Gastrocnemius medialis (tissue), 4 donors: ENCODE results near the gene TMEM92. TPM values are rescaled to one million over a fixed set of nuclear protein-coding genes. Genes with fewer than 3 reads are reported as not detected.

ENCODE experiments used
- ATAC-seq, 2 donors: fragments of 150-250 bp; one replicate each; pipeline ENCODE4 v1.9.1; 2016
- DNase-seq, 2 donors: peaks; one replicate each; pipeline ENCODE4 v3.0.0-alpha.2; 2019
- H3K27ac ChIP-seq, 4 donors: fragments of 200-600 bp; sonication (generic); 1 replicate in 1 of 4; 2 replicates in 3 of 4; pipeline ENCODE4 v1.5.1; 2016 to 2018; ENCODE audit warnings: mild to moderate bottlenecking in 2 of 4, moderate library complexity in 1 of 4
- H3K27me3 ChIP-seq, 3 donors: fragments of 200-600 bp; sonication (generic) in 2 of 3; 1 replicate in 1 of 3; 2 replicates in 2 of 3; pipeline versions ENCODE4 v1.5.1 to v1.6.0; 2016 to 2019; ENCODE audit warnings: mild to moderate bottlenecking in 1 of 3, moderate library complexity in 1 of 3
- H3K36me3 ChIP-seq, 2 donors: fragments of 200-600 bp; sonication (generic) in 1 of 2; one replicate each; pipeline ENCODE4 v1.5.1; 2017 to 2018
- H3K4me1 ChIP-seq, 2 donors: fragments of 200-600 bp; sonication (generic) in 1 of 2; one replicate each; pipeline ENCODE4 v1.5.1; 2016 to 2017; ENCODE audit warnings: mild to moderate bottlenecking in 2 of 2
- H3K4me3 ChIP-seq, 4 donors: fragments of 200-600 bp; sonication (generic) in 3 of 4; 1 replicate in 1 of 4; 2 replicates in 3 of 4; pipeline ENCODE4 v1.5.1; 2016 to 2019; ENCODE audit warnings: mild to moderate bottlenecking in 2 of 4
- H3K9me3 ChIP-seq, 3 donors: fragments of 200-600 bp; sonication (generic) in 2 of 3; 1 replicate in 1 of 3; 2 replicates in 2 of 3; pipeline ENCODE4 v1.5.1; 2016 to 2019
- POLR2A ChIP-seq, 2 donors: fragments of 450-650 bp; IDR thresholded peaks; one replicate each; pipeline ENCODE4 v1.6.1; 2017; ENCODE audit warnings: antibody characterized with exemption in 2 of 2, mild to moderate bottlenecking in 2 of 2, moderate library complexity in 2 of 2
- in situ Hi-C, 4 donors: fragments of 200-750 bp; cut with MboI; loops; one replicate each; pipeline versions ENCODE4 v1.15.0 to v1.8.0; 2017; ENCODE audit warnings: low sequenced_read_pairs in 4 of 4
- intact Hi-C: fragments of 100-400 bp; cut with DNase I; formaldehyde crosslinking; loops from one replicate; pipeline ENCODE4 v1.15.1; 2023; ENCODE audit warnings: low total_unique reads
- total RNA-seq, 4 donors: library from RNA; depleted of rRNA; stranded (reverse); fragments of >200 nt; gene quantifications; one replicate each; pipeline versions ENCODE4 v1.1.0 to v1.2.3, GENCODE V29; 2016
- TF ChIP-seq, protein P1 (sequence below), 5 experiments: fragments of 450-650 bp in 3 of 5; fragments of 200-600 bp in 2 of 5; sonication (generic) in 2 of 5; IDR thresholded peaks in 4 of 5; conservative IDR thresholded peaks in 1 of 5; 1 replicate in 4 of 5; 2 replicates in 1 of 5; pipeline ENCODE4 v1.5.1; 2016 to 2019; ENCODE audit warnings: antibody characterized with exemption in 5 of 5, mild to moderate bottlenecking in 3 of 5, moderate library complexity in 3 of 5

TMEM92 gene
- total RNA-seq, 4 donors from 2014 or later: not detected

DNA sequence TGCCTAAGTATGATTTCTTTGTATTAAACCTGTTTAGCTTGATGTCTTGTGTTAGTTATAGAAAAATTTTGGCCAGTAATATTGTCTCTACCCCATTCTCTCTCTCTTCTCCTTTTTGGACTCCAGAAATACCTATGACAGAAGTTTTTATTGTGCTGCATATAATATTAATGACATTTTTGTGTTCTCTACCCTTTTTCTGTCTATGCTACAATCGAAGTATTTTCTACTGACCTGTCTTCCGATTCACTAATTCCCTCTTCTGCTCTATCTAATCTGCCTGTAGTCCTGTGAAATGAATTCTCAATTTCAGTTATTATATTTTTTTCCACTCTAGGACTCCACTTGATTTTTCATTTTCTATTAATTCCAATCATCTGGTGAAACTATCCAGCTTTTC lies 26.0 kb upstream of the TMEM92 start:
- no peak for ATAC-seq

DNA sequence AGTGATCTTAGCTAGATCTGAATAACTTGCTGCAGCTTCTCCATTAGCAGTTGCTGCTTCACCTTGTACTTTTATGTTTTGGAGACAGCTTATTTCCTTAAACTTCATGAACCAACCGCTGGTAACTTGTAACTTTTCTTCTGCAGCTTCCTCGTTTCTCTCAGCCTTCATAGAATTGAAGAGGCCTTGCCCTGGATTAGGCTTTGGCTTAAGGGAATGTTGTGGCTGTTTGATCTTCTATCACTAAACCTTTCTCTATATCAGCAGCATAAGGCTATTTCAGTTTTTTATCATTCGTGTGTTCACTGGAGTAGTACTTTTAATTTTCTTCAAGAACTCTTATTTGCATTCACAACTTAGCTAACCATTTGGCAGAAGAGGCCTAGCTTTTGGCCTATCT lies 21.5 kb upstream of the TMEM92 start:
- TF ChIP-seq POLR2A (IDR thresholded peaks at IDR 0.05): no peak
- TF ChIP-seq, protein P1, sequence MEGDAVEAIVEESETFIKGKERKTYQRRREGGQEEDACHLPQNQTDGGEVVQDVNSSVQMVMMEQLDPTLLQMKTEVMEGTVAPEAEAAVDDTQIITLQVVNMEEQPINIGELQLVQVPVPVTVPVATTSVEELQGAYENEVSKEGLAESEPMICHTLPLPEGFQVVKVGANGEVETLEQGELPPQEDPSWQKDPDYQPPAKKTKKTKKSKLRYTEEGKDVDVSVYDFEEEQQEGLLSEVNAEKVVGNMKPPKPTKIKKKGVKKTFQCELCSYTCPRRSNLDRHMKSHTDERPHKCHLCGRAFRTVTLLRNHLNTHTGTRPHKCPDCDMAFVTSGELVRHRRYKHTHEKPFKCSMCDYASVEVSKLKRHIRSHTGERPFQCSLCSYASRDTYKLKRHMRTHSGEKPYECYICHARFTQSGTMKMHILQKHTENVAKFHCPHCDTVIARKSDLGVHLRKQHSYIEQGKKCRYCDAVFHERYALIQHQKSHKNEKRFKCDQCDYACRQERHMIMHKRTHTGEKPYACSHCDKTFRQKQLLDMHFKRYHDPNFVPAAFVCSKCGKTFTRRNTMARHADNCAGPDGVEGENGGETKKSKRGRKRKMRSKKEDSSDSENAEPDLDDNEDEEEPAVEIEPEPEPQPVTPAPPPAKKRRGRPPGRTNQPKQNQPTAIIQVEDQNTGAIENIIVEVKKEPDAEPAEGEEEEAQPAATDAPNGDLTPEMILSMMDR (IDR thresholded peaks at IDR 0.05 in 4 of 5, conservative IDR thresholded peaks at IDR 0.05 in 1 of 5): no peak
- Histone ChIP-seq H3K4me3 (no peak overlapping the region), H3K36me3 (no peaks in the 10 kb centered on the region), H3K9me3 (no peaks in the 10 kb centered on the region), H3K4me1 (no peaks in the 10 kb centered on the region), H3K27ac (no peak overlapping the region), H3K27me3 (peaks cover 0 to 7% (median 0%) of the 10 kb centered on the region in 3 donors)
- no peak for ATAC-seq
- in situ Hi-C loops: no loop called here
- DNase-seq: no peak
- intact Hi-C loops: no loop called here

More for the DNA sequence above, 26.0 kb upstream of the TMEM92 start:
- no peak for DNase-seq
- in situ Hi-C loops: no loop called here
- intact Hi-C loops: no loop called here
- Histone ChIP-seq H3K9me3 (no peaks in the 10 kb centered on the region), H3K4me1 (no peaks in the 10 kb centered on the region), H3K27ac (no peak overlapping the region), H3K4me3 (no peak overlapping the region), H3K36me3 (no peaks in the 10 kb centered on the region), H3K27me3 (peaks cover 0 to 12% (median 0%) of the 10 kb centered on the region in 3 donors)
- TF ChIP-seq, protein P1 (IDR thresholded peaks at IDR 0.05 in 4 of 5, conservative IDR thresholded peaks at IDR 0.05 in 1 of 5): no peak
- no peak for TF ChIP-seq POLR2A (IDR thresholded peaks at IDR 0.05)

DNA sequence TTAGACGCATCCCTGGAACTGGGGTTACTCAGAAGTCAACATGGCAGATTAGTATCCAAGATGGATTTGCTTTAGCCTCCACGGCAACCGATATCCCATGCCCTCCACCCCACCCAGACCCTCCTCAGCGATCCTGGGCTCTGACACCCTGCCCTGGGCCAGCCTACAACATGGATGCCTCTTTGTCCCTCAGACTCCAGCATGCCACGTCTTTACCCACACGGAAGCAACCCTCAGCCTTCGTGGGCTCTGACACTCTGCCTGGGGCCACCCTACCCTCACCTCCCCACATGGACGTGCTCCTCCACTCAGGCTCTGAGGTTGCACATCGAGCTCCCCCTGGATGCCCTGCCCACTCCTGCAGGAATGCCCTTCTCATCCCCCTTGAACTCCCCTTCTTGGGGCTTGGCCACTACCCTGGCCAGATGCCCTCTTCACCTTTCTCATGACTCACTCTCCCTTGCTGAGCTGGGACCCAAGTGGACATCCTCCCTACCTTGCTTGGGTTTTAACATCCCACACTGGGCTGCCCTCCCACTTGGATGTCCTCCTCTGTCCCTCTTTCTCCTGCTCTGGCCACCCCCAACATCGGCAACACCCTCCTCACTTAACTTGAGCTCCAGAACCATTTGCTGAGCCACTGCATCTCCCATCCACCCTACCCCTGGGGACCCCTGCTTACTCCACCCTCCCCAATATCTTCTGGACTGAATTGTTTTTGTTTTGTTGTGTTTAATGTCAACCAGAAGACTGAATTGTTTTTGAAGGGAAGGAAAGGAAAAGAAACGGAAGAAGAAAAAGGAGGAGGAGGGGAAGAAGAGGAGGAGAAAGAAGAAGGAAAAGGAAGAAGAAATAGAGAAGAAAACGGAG lies 18.3 kb upstream of the TMEM92 start:
- Histone ChIP-seq H3K4me3 (no peak overlapping the region), H3K36me3 (no peaks in the 10 kb centered on the region), H3K27me3 (no peaks in the 10 kb centered on the region), H3K4me1 (no peaks in the 10 kb centered on the region), H3K9me3 (no peaks in the 10 kb centered on the region), H3K27ac (no peak overlapping the region)
- DNase-seq: no peak
- TF ChIP-seq, protein P1 (IDR thresholded peaks at IDR 0.05 in 4 of 5, conservative IDR thresholded peaks at IDR 0.05 in 1 of 5): no peak
- TF ChIP-seq POLR2A (IDR thresholded peaks at IDR 0.05): no peak
- intact Hi-C loops: no loop called here
- ATAC-seq: no peak
- in situ Hi-C loops: no loop called here

DNA sequence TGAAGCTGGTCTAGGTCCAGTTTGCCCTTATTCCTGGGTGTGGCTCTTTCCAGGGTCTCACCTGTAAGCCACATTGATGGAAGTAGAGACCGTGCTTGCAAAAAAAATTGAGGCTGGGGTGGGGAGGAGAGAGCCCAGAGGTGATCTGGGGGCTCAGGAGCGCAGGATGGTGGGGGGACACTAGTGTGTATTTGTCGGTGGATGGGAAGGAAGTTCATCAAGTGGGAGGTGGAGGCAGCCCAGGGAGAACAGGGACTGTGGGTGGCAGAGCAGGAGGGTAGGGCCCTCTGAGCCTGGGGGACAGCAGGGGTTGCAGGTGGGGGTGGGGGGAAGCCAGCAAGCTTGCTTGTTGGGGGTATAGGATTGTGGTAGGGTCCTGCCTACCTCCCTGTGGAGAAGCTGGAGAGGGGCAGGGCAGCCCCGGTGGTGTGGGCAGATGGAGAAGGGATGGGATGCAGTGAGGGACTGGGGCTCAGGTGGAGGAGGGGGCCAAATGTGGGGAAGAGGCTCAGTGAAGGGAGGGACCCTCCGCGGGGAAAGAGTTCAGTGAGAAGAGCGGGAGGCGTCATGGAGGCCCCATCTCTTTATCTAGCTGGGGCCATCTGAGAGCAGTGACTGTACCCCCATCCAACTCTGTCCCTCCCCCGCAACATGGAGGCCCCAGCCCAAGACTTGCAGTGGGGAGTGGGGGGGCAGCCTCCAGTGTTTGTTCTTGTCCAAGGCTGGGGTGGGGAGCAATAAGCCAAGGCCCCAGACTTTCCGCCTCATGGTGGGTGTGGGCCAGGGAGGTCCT lies 17.2 kb upstream of the TMEM92 start:
- Histone ChIP-seq H3K9me3 (no peaks in the 10 kb centered on the region), H3K36me3 (no peaks in the 10 kb centered on the region), H3K4me3 (no peak overlapping the region), H3K27me3 (no peaks in the 10 kb centered on the region), H3K27ac (no peak overlapping the region), H3K4me1 (no peaks in the 10 kb centered on the region)
- no peak for ATAC-seq
- in situ Hi-C loops: no loop called here
- no peak for DNase-seq
- intact Hi-C loops: no loop called here
- TF ChIP-seq, protein P1 (IDR thresholded peaks at IDR 0.05 in 4 of 5, conservative IDR thresholded peaks at IDR 0.05 in 1 of 5): no peak
- no peak for TF ChIP-seq POLR2A (IDR thresholded peaks at IDR 0.05)
